Measurements from ENCODE around the gene PGAP1. TPM values are rescaled to one million over a fixed set of nuclear protein-coding genes. Genes with fewer than 3 reads are reported as not detected.

Gene PGAP1
- total RNA-seq, 2 donors from 2014 or later: 14.4 to 15.7 TPM

- intact Hi-C loops (cut with DNase I): no loop called here
- DNase-seq (ENCODE audit: low spot score): no peak
Measured at GRCh38 chr2:196823750-196824522, 102.6 kb downstream of the PGAP1 start.

DNA sequence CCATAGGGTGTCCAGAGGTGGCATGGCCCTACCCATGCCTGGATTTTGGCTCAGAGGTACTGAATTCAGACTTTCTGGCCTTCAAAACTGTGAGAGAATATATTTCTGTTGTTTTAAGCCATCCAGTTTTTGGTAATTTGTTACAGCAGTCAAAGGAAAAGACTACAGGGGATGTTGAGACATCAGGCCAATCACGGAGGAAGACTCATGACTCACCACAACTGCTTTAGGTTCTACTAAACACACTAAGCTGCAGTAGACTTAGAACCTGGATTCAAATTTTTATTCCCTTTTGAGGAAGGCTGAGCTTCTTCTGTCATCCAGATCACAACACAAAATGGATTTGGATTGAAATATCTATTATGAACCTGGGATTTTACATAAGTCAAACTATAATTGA lies 105.3 kb downstream of the PGAP1 start:
- intact Hi-C loops (cut with DNase I): no loop called here
- DNase-seq (ENCODE audit: low spot score): no peak

GRCh38 chr2:196809260-196809659 lies 117.2 kb downstream of the PGAP1 start, which contains the start of gene C2orf66:
Gene C2orf66 (minus strand): TSS chr2:196809355. CDS start chr2:196809336, 19 bp downstream.
- no peak for DNase-seq (ENCODE audit: low spot score)
- intact Hi-C loops (cut with DNase I): no loop called here

- intact Hi-C loops (cut with DNase I): no loop called here
- no peak for DNase-seq (ENCODE audit: low spot score)
Measured at GRCh38 chr2:196808083-196808665, 118.3 kb downstream of the PGAP1 start.

DNA sequence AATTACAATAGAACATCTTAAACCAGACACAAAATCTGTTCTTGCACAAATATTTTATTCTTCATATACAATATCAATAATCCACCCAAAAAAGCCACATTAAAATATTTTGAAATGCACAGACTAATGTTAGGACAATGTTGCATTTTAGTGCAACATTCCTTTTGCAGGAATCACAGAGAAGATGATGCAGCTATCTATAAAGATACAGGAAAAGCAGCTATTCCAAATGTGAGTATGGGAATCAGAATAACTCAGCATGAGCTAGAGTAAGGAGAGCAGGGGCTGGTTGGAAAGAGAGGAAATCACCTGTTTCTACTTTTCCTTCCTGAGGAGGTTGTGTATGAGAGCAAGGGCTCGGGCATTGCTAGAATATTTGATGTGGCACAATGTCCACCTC lies 122.1 kb downstream of the PGAP1 start:
- intact Hi-C loops (cut with DNase I): no loop called here
- no peak for DNase-seq (ENCODE audit: low spot score)

DNA sequence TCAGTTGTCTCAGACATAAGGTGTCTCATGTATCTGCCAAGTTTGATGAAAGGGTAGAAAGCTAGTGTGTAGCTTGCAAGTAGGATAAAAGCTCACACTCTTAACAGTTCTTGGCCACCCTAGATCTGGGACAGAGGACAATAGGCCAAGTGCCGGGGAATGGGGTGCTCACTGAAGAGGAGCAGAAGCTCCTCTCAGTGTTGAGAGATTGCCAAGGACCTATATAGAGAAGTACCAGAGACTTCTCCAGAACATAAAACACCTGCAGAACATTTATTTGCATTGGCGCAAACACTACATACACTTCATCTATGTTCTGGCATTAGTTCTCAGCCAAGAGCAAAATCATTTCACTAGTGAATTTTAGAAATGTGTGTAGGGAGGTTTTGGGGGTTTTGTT lies 124.1 kb downstream of the PGAP1 start:
- no peak for DNase-seq (ENCODE audit: low spot score)
- intact Hi-C loops (cut with DNase I): no loop called here

DNA sequence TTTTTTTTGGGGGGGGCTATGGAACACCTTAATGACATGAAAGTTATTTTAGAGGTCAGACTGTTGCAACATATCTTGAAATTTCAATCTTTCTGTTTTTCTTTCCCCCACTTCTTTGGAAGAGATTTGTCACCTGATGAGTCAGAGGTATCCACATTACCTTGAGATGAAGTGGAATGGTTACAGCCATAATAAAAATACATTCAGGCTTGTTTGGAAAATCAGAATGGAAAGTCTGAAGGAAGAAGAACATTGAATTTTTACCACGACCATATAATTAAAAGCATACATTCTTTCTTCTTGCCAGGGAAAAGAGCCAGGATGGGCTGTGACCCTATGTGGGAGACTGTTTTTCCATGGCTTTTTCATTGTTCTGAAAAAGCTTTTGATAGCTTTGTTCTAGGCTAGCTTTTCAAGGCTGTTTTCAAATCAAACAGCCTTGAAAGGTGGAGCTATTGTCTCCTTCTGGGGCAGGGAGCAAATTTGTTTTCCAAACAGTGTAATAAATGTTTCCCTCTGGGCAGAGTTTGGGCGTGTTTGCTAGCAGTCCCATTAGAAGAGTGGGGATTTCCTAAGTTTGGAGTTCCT lies 124.7 kb downstream of the PGAP1 start:
- intact Hi-C loops (cut with DNase I): no loop called here
- DNase-seq (ENCODE audit: low spot score): no peak

DNA sequence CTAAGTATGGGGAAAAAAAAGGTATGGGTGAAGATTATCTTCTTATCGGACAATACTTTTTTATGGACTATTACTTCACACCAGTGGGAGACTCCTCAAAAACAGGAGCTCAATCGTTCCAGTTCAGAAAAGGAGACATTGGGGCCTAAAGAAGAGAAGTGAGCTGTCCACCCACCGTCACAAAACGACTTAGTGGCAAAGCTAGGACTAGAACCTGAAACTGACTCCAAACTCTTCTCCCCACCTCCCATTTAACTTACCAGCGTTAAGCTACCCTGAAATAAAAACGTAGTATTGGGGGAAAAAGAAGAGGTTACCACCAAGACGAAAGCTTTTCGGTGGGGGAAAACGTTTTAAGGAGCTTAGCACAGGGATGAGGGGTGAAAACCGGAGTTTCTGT lies 127.5 kb downstream of the PGAP1 start:
- DNase-seq (ENCODE audit: low spot score): no peak
- intact Hi-C loops (cut with DNase I): loop anchor here in 1 of 2 donors (10.0 kb wide), 1 partner anchor 1126 kb away; no protein-coding TSS in a partner anchor

- DNase-seq (ENCODE audit: low spot score): no peak
- intact Hi-C loops (cut with DNase I): loop anchor here in 1 of 2 donors (10.0 kb wide), 1 partner anchor 1132 kb away; no protein-coding TSS in a partner anchor
Measured at GRCh38 chr2:196792865-196793264, 133.6 kb downstream of the PGAP1 start.

DNA sequence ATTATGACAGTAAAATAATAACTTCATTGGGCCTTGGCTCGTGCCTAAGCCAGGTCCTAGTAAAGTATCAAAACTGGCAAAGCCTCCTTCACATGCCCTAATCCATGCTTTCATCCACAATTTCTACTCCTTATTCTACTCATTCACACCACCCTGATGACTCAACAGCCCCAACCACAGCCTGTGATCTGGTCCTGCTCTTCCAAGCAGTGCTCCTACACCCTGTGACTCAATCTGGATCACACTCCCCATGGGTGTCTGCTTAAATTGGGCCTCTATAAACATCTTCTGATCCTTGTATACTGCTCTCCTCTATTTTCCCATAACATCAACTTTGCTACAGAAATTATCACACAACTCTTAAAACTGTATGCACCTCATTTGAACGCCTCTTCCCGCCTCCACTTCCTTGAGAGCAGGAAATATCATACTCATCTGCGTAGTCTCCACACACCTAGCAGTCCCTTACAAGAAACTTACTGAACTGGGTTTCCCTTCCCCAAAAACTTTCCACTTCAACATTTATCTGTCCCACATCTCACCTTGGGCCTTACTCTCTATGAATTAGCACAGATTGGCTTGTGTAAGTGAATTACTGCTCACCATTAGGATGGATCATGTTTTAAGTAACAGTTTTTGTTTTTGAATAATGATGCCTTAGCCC lies 142.9 kb downstream of the PGAP1 start:
- intact Hi-C loops (cut with DNase I): no loop called here
- no peak for DNase-seq (ENCODE audit: low spot score)

Other genes with a start within 250 kb of the PGAP1 start
- 10 to 100 TPM; 22.8 to 23.6 TPM for gene GTF3C3, start 127.0 kb downstream of the PGAP1 start, total RNA-seq
- not detected for gene C2orf66, start 117.4 kb downstream of the PGAP1 start, total RNA-seq